Measurements from ENCODE around the gene FA2H.

FA2H gene

GRCh38 chr16:74731853-74732477, 42.7 kb downstream of the FA2H start:
- no peak overlapping the region for H3K4me3 ChIP-seq
- no peak for DNase-seq
- no peaks in the 10 kb centered on the region for H3K36me3 ChIP-seq
- intact Hi-C loops (cut with DNase I; ENCODE audit: low total_unique reads), result no loop called here
- TF ChIP-seq CTCF (IDR thresholded peaks at IDR 0.05), result no peak
- H3K9me3 ChIP-seq, result peaks cover 0 to 4% (median 2%) of the 10 kb centered on the region in 3 donors
- H3K27ac ChIP-seq, result no peak overlapping the region
- peaks cover 0 to 22% of the 10 kb centered on the region in 2 donors for H3K27me3 ChIP-seq
- peaks cover 0 to 6% (median 0%) of the 10 kb centered on the region in 4 donors for H3K4me1 ChIP-seq

DNA sequence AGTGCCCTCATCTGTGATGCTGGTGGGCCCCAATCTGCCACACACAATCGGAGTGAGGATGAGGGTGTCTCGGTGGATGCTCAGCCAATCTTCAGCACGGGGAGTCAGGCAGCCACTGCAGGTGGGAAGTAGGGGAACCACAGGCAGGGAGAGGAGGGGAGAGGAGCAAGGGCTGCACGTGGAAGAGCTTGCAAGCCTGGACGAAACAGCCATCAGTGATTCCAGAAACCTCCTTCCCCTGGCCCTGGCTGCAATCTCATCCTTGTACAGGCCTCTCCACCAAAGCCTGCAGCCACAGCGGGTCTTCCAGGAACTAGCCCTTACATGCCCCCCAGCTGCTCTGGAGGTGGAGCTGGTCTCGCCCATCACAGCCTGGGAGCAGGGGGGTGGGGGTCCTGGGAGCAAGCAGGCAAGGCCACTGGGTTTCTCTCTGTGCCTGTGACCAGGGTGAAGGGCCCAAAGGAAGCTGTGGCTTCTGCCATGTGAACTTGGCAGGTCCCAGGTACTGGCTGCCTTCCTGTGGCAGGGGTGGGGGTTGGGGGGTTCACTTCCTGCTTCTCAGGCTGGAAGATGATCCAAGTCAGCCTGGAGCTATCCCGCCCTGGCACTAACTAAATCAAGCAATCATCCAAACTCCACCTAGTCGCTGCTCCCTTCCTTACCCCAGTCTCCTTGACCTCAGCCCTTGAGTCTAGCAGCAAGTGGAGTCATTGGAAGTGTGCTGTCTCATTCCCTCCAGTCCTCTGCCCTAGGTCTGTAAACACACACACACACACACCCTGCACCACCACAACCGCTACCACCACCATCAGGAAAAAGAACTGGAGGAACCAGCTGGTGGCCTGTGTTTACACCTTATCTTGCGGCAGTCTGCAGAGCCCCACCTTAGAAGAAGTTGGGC, 44.6 kb downstream of the FA2H start:
- no peak for DNase-seq
- intact Hi-C loops (cut with DNase I; ENCODE audit: low total_unique reads), result no loop called here
- H3K27ac ChIP-seq, result no peak overlapping the region

DNA sequence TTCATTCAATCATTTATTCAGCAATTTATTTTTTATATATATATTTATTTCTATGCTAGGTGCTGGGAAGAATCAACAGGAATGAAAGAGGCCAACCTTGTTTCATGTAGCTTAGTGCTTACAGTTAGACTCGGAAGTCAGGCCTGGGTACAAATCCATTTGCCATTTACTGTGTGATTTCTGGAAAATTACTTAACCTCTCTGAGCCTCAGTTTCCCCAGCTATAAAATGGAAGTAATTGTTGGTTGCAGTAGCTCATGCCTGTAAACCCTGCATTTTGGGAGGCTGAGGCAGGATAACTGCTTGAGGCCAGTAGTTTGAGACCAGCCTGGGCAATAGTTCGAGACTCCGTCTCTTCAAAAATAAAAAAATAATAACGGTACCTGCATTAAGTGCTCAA, 46.7 kb downstream of the FA2H start:
- Histone ChIP-seq H3K36me3 (no peaks in the 10 kb centered on the region), H3K9me3 (peaks cover 0 to 7% (median 5%) of the 10 kb centered on the region in 3 donors), H3K27ac (no peak overlapping the region), H3K4me3 (no peak overlapping the region), H3K4me1 (peaks cover 0 to 6% (median 5%) of the 10 kb centered on the region in 4 donors), H3K27me3 (no peaks in the 10 kb centered on the region)
- intact Hi-C loops (cut with DNase I; ENCODE audit: low total_unique reads), result no loop called here
- TF ChIP-seq CTCF (IDR thresholded peaks at IDR 0.05), result no peak
- DNase-seq, result no peak

More for the DNA sequence above, 44.6 kb downstream of the FA2H start:
- Histone ChIP-seq H3K9me3 (peaks cover 0 to 7% (median 5%) of the 10 kb centered on the region in 3 donors), H3K27me3 (peaks cover 0 to 13% of the 10 kb centered on the region in 2 donors), H3K36me3 (no peaks in the 10 kb centered on the region), H3K4me1 (peaks cover 0 to 6% (median 3%) of the 10 kb centered on the region in 4 donors), H3K4me3 (no peak overlapping the region)
- no peak for TF ChIP-seq CTCF (IDR thresholded peaks at IDR 0.05)

DNA sequence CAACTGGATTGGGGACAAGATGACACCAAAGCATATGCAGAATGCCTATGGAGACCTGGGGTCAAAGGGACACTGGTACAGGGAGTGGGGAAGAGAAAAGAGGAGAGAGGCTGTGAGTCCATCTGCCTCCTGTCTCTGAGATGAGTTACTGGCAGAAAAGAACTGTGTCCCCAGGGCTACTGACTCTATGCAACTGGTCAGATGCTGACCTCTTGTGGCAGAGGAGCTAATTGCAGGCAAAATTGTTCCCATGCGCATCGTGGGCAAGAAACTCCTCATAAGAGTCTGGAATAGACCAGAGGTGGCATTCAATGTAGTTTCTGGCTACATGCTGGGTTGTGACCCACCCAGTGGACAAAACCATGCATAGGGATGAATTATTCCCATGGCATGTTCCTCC, 47.9 kb downstream of the FA2H start:
- Histone ChIP-seq H3K27me3 (no peaks in the 10 kb centered on the region), H3K4me3 (no peak overlapping the region), H3K4me1 (peaks cover 0 to 6% (median 5%) of the 10 kb centered on the region in 4 donors), H3K36me3 (no peaks in the 10 kb centered on the region), H3K27ac (no peak overlapping the region), H3K9me3 (peaks cover 0 to 7% (median 5%) of the 10 kb centered on the region in 3 donors)
- TF ChIP-seq CTCF (IDR thresholded peaks at IDR 0.05), result no peak
- DNase-seq, result no peak
- intact Hi-C loops (cut with DNase I; ENCODE audit: low total_unique reads), result no loop called here

GRCh38 chr16:74725651-74726455, 48.8 kb downstream of the FA2H start:
- TF ChIP-seq CTCF (IDR thresholded peaks at IDR 0.05), result no peak
- DNase-seq, result no peak
- intact Hi-C loops (cut with DNase I; ENCODE audit: low total_unique reads), result no loop called here
- H3K27ac ChIP-seq, result no peak overlapping the region
- no peaks in the 10 kb centered on the region for H3K36me3 ChIP-seq
- H3K4me3 ChIP-seq, result no peak overlapping the region
- peaks cover 0 to 6% (median 5%) of the 10 kb centered on the region in 4 donors for H3K4me1 ChIP-seq
- H3K9me3 ChIP-seq, result peaks cover 0 to 7% (median 5%) of the 10 kb centered on the region in 3 donors
- H3K27me3 ChIP-seq, result no peaks in the 10 kb centered on the region
